K562 (cell line): ENCODE data around the gene DNAAF1. TPM values are rescaled to one million over a fixed set of nuclear protein-coding genes. Genes with fewer than 3 reads are reported as not detected.

Experiments
- ATAC-seq: fragments of 200-7000 bp; cut with Tn5 transposase; 3 replicates; pipeline ENCODE4 v1.9.1; 2020; ENCODE audit warnings: moderate library complexity
- BruUV-seq: library from RNA; stranded (reverse); fragments of 400-500 nt; replicated peaks from 2 replicates; lab custom pipeline; 2021; lab: Mats Ljungman, UMichigan
- CTCF ChIA-PET: fragments of 300-600 bp; formaldehyde crosslinking; extraction: SDS; loops from one replicate; lab custom pipeline; 2021; ENCODE audit warnings: low intra/inter-chr PET ratio; lab: Yijun Ruan, JAX
- POLR2A ChIA-PET: fragments of 300-600, 350-650 bp; sonication (Branson Sonifier 250); formaldehyde crosslinking; extraction: SDS; loops from one replicate; lab custom pipeline; 2021; ENCODE audit warnings: antibody characterized with exemption, inconsistent platforms; lab: Yijun Ruan, JAX
- DNase-seq, 4 experiments: peaks; one replicate each; pipeline versions ENCODE4 v3.0.0 to v3.0.0-alpha.2; 2011 to 2018; ENCODE audit warnings: low spot score in 3 of 4, mixed read lengths in 3 of 4; ENCODE audit errors: extremely low read depth in 1 of 4
- FAIRE-seq: peaks from 2 replicates; lab custom pipeline; 2011; peaks lifted over from hg19 to GRCh38; lab: Jason Lieb, UNC
- H2AFZ ChIP-seq: 2 replicates; pipeline ENCODE4 v1.6.0; 2011; ENCODE audit warnings: low read depth, low read length, control low read depth, inconsistent platforms
- H3K27ac ChIP-seq: fragments of 200-600 bp; 3 replicates; pipeline ENCODE4 v1.8.0; 2011; ENCODE audit warnings: low read depth, mild to moderate bottlenecking, control low read depth, inconsistent platforms, low read length, moderate library complexity, mixed read lengths; ENCODE audit errors: extremely low read depth
- H3K27me3 ChIP-seq, 2 experiments: fragments of 300-600 bp in 1 of 2; 2 replicates in 1 of 2; 3 replicates in 1 of 2; pipeline versions ENCODE4 v1.6.0 to v1.8.0; 2011; ENCODE audit warnings: inconsistent platforms in 2 of 2, low read length in 2 of 2, mild to moderate bottlenecking in 1 of 2, mixed read lengths in 1 of 2, moderate library complexity in 1 of 2; ENCODE audit not compliant: control insufficient read depth in 2 of 2, insufficient read depth in 2 of 2
- H3K36me3 ChIP-seq: fragments of 300-600 bp; 3 replicates; pipeline ENCODE4 v1.8.0; 2011; ENCODE audit warnings: mild to moderate bottlenecking, low read length, inconsistent platforms; ENCODE audit not compliant: control insufficient read depth, insufficient read depth
- H3K4me1 ChIP-seq, 2 experiments: fragments of 200-600 bp in 1 of 2; replicated peaks in 1 of 2; 2 replicates in 1 of 2; 3 replicates in 1 of 2; pipeline versions ENCODE4 v1.5.1 to v1.8.0; 2011; ENCODE audit warnings: inconsistent platforms in 2 of 2, low read length in 2 of 2, mild to moderate bottlenecking in 1 of 2, mixed read lengths in 1 of 2, moderate library complexity in 1 of 2; ENCODE audit not compliant: control insufficient read depth in 2 of 2, insufficient read depth in 2 of 2
- H3K4me2 ChIP-seq: 2 replicates; pipeline ENCODE4 v1.6.1; 2011; ENCODE audit warnings: low read length, control low read depth, inconsistent platforms, mixed read lengths; ENCODE audit not compliant: insufficient read depth
- H3K4me3 ChIP-seq: fragments of 200-600 bp; sonication (generic), shearing (Covaris generic); 2 replicates; pipeline ENCODE4 v1.5.1; 2016; ENCODE audit warnings: control low read depth, inconsistent platforms
- H3K79me2 ChIP-seq: fragments of 200-600 bp; 3 replicates; pipeline ENCODE4 v1.8.0; 2011; ENCODE audit warnings: low read length, inconsistent platforms; ENCODE audit not compliant: control insufficient read depth, insufficient read depth
- H3K9ac ChIP-seq, 2 experiments: 2 replicates each; pipeline versions ENCODE4 v1.6.0 to v1.6.1; 2011; ENCODE audit warnings: low read depth in 2 of 2, low read length in 2 of 2, control low read depth in 1 of 2, inconsistent platforms in 1 of 2, mild to moderate bottlenecking in 1 of 2, mixed read lengths in 1 of 2; ENCODE audit not compliant: insufficient read depth in 1 of 2
- H3K9me1 ChIP-seq: one replicate; pipeline ENCODE4 v1.6.0; 2011; ENCODE audit warnings: inconsistent platforms, mild to moderate bottlenecking, low read length, moderate library complexity; ENCODE audit not compliant: control insufficient read depth, insufficient read depth
- H3K9me3 ChIP-seq: replicated peaks from 2 replicates; pipeline ENCODE4 v1.5.1; 2011; ENCODE audit warnings: low read depth, low read length, inconsistent platforms; ENCODE audit not compliant: control insufficient read depth, insufficient read depth
- H4K20me1 ChIP-seq: replicated peaks from 2 replicates; pipeline ENCODE4 v1.6.1; 2011; ENCODE audit warnings: low read length, inconsistent platforms, mixed read lengths; ENCODE audit not compliant: control insufficient read depth, insufficient read depth
- CBFA2T2 ChIP-seq: fragments of 450-650 bp; conservative IDR thresholded peaks from 2 replicates; pipeline ENCODE4 v1.6.1; 2017; ENCODE audit warnings: mild to moderate bottlenecking
- DMBX1 ChIP-seq: fragments of 250-450 bp; sonication (Bioruptor Pico); IDR thresholded peaks from 2 replicates; pipeline ENCODE4 v1.8.0; 2022; ENCODE audit warnings: inconsistent platforms, mild to moderate bottlenecking, moderate library complexity, borderline replicate concordance
- DPF2 ChIP-seq: fragments of 450-650 bp; IDR thresholded peaks from 2 replicates; pipeline ENCODE4 v1.6.1; 2016
- EWSR1 ChIP-seq: fragments of 450-650 bp; IDR thresholded peaks from 2 replicates; pipeline ENCODE4 v1.6.1; 2018; ENCODE audit warnings: borderline replicate concordance, mild to moderate bottlenecking, low read depth, moderate library complexity; ENCODE audit not compliant: partially characterized antibody
- MEF2D ChIP-seq: conservative IDR thresholded peaks from 2 replicates; pipeline ENCODE4 v1.6.1; 2016; ENCODE audit warnings: low read depth, missing genetic modification characterization, missing compliant biosample characterization
- MTA1 ChIP-seq: fragments of 450-650 bp; IDR thresholded peaks from 2 replicates; pipeline ENCODE4 v1.6.1; 2017; ENCODE audit warnings: borderline replicate concordance
- NCOA6 ChIP-seq: fragments of 450-650 bp; IDR thresholded peaks from 2 replicates; pipeline ENCODE4 v1.6.1; 2017; ENCODE audit warnings: mild to moderate bottlenecking
- NR1H2 ChIP-seq: sonication (generic); formaldehyde crosslinking; IDR thresholded peaks from 2 replicates; pipeline ENCODE4 v1.4.0; 2020; ENCODE audit warnings: mild to moderate bottlenecking, missing genetic modification reagents
- RAD21 ChIP-seq, 2 experiments: fragments of 250-450 bp in 1 of 2; fragments of 450-650 bp in 1 of 2; sonication (Bioruptor Pico) in 1 of 2; formaldehyde crosslinking in 1 of 2; IDR thresholded peaks in 1 of 2; conservative IDR thresholded peaks in 1 of 2; 2 replicates each; pipeline versions ENCODE4 v1.4.0 to v1.8.0; 2020 to 2022; ENCODE audit warnings: mild to moderate bottlenecking in 2 of 2, moderate library complexity in 1 of 2
- SREBF2 ChIP-seq: sonication (generic); formaldehyde crosslinking; IDR thresholded peaks from 2 replicates; pipeline ENCODE4 v1.4.0; 2020; ENCODE audit warnings: mild to moderate bottlenecking, missing genetic modification reagents
- ZNF76 ChIP-seq: fragments of 250-450 bp; sonication (Bioruptor Pico); IDR thresholded peaks from 2 replicates; pipeline ENCODE4 v1.4.0; 2020; ENCODE audit warnings: mild to moderate bottlenecking, moderate library complexity, borderline replicate concordance
- WGBS: fragments of 100-300 bp; shearing (Covaris generic); methylation state at CpG from one replicate; pipeline ENCODE4 v1.1.6; 2016; ENCODE audit warnings: low coverage, mixed read lengths; ENCODE audit not compliant: insufficient coverage; ENCODE audit errors: missing lambda C conversion rate; 5-methylcytosine and 5-hydroxymethylcytosine counted together
- in situ Hi-C: fragments of 300-500 bp; cut with MboI; formaldehyde crosslinking; loops from 4 replicates; pipeline ENCODE4 v1.15.0; 2018; ENCODE audit warnings: inconsistent platforms, mixed read lengths
- intact Hi-C: fragments of 100-400 bp; cut with micrococcal nuclease; formaldehyde crosslinking; loops from 2 replicates; pipeline ENCODE4 v1.14.2; 2022
- polyA plus RNA-seq, 8 experiments: library from polyadenylated mRNA; depleted of rRNA in 4 of 8; stranded (reverse) in 5 of 8; unstranded in 3 of 8; fragments of >200 nt; fragmentation: Nextera tagmentation in 2 of 8; fragmentation: Illumina TruSeq in 1 of 8; extraction: Ambion mirVana in 2 of 8; extraction: Trizol in 1 of 8; gene quantifications; 2 replicates each; pipeline versions ENCODE4 v1.2.1 to v1.2.3, GENCODE V29; 2011 to 2014; ENCODE audit warnings: inconsistent platforms in 1 of 8, missing spikeins in 1 of 8
- total RNA-seq, 7 experiments: library from RNA; depleted of rRNA in 6 of 7; stranded (reverse); fragments of >200 nt in 6 of 7; fragmentation: Illumina TruSeq in 2 of 7; extraction: Trizol in 2 of 7; gene quantifications; 2 replicates each; pipeline versions ENCODE4 v1.2.1 to v1.2.3, GENCODE V29; 2011 to 2021; ENCODE audit warnings: low replicate concordance in 1 of 7
- TF ChIP-seq, protein P1 (sequence below): sonication (generic); formaldehyde crosslinking; IDR thresholded peaks from 2 replicates; pipeline ENCODE4 v1.9.0; 2022; ENCODE audit warnings: mild to moderate bottlenecking, missing genetic modification reagents
- TF ChIP-seq, protein P2 (sequence below): sonication (generic); formaldehyde crosslinking; IDR thresholded peaks from 2 replicates; pipeline ENCODE4 v1.8.1; 2023; ENCODE audit warnings: mild to moderate bottlenecking, missing genetic modification reagents
- TF ChIP-seq, protein P3 (sequence below): sonication (generic); formaldehyde crosslinking; IDR thresholded peaks from 2 replicates; pipeline ENCODE4 v1.8.0; 2023; ENCODE audit warnings: missing genetic modification reagents, mild to moderate bottlenecking, borderline replicate concordance

DNAAF1 gene
- total and polyA plus RNA-seq, 9 of the 15 experiments (the other 6 are each of a cell fraction or from before 2014, with no cell fraction given): 0.01 TPM; not detected in 8

DNA sequence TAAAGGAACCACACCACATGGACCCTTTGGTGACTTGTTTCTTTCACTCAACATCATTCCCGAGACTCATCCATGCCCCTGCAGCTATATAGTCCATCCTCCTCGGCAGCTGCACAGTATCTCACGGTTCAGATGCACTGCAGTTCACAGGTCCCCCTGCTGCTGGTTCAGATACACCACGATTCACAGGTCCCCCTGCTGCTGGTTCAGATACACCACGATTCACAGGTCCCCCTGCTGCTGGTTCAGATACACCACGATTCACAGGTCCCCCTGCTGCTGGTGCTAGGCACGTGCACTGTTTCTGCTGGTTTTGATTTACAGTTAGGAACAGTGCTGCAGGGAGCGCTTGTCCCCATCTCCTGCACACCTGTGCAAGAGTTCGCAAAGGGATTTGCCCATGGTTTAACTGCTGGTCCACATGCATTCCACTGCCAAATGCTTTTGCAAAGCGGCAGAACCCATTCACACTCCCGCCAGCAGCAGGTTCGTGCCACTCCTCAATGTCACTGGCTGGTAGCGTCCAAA is 3.9 kb upstream of the DNAAF1 start:
- Histone ChIP-seq H2AFZ (no peak overlapping the region), H3K36me3 (no peaks in the 10 kb centered on the region), H3K9ac (no peak overlapping the region), H3K27ac (no peak overlapping the region), H3K4me1 (peaks cover 34 to 41% of the 10 kb centered on the region in 2 experiments), H3K9me1 (no peaks in the 10 kb centered on the region), H3K27me3 (peaks cover 0 to 2% of the 10 kb centered on the region in 2 experiments; a peak in 2 of 5 replicates), H3K9me3 (no peaks in the 10 kb centered on the region), H3K4me2 (no peak overlapping the region), H3K4me3 (no peak overlapping the region), H3K79me2 (peaks cover 65% of the 10 kb centered on the region), H4K20me1 (no peaks in the 10 kb centered on the region)
- ATAC-seq (peak; percentile 16), FAIRE-seq (no peak), DNase-seq (peak in 1 of 4 experiments; percentile 56)
- intact Hi-C loops: loop anchor here (2.0 kb wide), 1 partner anchor 34 kb away; no protein-coding TSS in a partner anchor
- in situ Hi-C loops: no loop called here
- no TSS peak for BruUV-seq
- ChIA-PET CTCF (interaction anchor here (0.6 to 1.0 kb wide), 2 partner anchors 16 to 36 kb away, joined by 3 read pairs; no protein-coding TSS in a partner anchor), POLR2A (interaction anchor here (0.9 to 1.3 kb wide), 3 partner anchors 9 to 24 kb away, joined by 3 to 4 read pairs (median 3); partner anchors contain the start of gene MBTPS1)
- WGBS: 56% methylated on average over 13 of the region's 13 CpGs
- TF ChIP-seq SREBF2 (CRISPR knock-in tag): no peak
- TF ChIP-seq, protein P1, sequence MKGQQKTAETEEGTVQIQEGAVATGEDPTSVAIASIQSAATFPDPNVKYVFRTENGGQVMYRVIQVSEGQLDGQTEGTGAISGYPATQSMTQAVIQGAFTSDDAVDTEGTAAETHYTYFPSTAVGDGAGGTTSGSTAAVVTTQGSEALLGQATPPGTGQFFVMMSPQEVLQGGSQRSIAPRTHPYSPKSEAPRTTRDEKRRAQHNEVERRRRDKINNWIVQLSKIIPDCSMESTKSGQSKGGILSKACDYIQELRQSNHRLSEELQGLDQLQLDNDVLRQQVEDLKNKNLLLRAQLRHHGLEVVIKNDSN (CRISPR knock-in tag): peak; percentile 78
- no peak for TF ChIP-seq EWSR1
- TF ChIP-seq ZNF76: no peak
- TF ChIP-seq DPF2: 0 out of 2 replicates have a peak, but pooled peaks have one; percentile 16
- no peak for TF ChIP-seq NCOA6
- no peak for TF ChIP-seq MTA1
- TF ChIP-seq, protein P2, sequence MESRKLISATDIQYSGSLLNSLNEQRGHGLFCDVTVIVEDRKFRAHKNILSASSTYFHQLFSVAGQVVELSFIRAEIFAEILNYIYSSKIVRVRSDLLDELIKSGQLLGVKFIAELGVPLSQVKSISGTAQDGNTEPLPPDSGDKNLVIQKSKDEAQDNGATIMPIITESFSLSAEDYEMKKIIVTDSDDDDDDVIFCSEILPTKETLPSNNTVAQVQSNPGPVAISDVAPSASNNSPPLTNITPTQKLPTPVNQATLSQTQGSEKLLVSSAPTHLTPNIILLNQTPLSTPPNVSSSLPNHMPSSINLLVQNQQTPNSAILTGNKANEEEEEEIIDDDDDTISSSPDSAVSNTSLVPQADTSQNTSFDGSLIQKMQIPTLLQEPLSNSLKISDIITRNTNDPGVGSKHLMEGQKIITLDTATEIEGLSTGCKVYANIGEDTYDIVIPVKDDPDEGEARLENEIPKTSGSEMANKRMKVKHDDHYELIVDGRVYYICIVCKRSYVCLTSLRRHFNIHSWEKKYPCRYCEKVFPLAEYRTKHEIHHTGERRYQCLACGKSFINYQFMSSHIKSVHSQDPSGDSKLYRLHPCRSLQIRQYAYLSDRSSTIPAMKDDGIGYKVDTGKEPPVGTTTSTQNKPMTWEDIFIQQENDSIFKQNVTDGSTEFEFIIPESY (CRISPR knock-in tag): peak; percentile 84; the same call in 1 of the 2 replicates
- no peak for TF ChIP-seq NR1H2
- TF ChIP-seq CBFA2T2: peak; percentile 84
- no peak for TF ChIP-seq MEF2D (tag)
- TF ChIP-seq RAD21 (CRISPR knock-in tag; conservative IDR thresholded peaks at IDR 0.05 in 1 of 2, IDR thresholded peaks at IDR 0.05 in 1 of 2): peak in 1 of 2 experiments; percentile 37; a peak in 2 of 4 replicates
- peak; percentile 51; the same call in 1 of the 2 replicates for TF ChIP-seq DMBX1 (CRISPR knock-in tag)
- TF ChIP-seq, protein P3, sequence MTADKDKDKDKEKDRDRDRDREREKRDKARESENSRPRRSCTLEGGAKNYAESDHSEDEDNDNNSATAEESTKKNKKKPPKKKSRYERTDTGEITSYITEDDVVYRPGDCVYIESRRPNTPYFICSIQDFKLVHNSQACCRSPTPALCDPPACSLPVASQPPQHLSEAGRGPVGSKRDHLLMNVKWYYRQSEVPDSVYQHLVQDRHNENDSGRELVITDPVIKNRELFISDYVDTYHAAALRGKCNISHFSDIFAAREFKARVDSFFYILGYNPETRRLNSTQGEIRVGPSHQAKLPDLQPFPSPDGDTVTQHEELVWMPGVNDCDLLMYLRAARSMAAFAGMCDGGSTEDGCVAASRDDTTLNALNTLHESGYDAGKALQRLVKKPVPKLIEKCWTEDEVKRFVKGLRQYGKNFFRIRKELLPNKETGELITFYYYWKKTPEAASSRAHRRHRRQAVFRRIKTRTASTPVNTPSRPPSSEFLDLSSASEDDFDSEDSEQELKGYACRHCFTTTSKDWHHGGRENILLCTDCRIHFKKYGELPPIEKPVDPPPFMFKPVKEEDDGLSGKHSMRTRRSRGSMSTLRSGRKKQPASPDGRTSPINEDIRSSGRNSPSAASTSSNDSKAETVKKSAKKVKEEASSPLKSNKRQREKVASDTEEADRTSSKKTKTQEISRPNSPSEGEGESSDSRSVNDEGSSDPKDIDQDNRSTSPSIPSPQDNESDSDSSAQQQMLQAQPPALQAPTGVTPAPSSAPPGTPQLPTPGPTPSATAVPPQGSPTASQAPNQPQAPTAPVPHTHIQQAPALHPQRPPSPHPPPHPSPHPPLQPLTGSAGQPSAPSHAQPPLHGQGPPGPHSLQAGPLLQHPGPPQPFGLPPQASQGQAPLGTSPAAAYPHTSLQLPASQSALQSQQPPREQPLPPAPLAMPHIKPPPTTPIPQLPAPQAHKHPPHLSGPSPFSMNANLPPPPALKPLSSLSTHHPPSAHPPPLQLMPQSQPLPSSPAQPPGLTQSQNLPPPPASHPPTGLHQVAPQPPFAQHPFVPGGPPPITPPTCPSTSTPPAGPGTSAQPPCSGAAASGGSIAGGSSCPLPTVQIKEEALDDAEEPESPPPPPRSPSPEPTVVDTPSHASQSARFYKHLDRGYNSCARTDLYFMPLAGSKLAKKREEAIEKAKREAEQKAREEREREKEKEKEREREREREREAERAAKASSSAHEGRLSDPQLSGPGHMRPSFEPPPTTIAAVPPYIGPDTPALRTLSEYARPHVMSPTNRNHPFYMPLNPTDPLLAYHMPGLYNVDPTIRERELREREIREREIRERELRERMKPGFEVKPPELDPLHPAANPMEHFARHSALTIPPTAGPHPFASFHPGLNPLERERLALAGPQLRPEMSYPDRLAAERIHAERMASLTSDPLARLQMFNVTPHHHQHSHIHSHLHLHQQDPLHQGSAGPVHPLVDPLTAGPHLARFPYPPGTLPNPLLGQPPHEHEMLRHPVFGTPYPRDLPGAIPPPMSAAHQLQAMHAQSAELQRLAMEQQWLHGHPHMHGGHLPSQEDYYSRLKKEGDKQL (CRISPR knock-in tag): no peak
